NCI-H1105 treated with DMSO at 0.1 percent for 48 hours (cell line): ENCODE measurements around the gene CABLES1.
"Not testable (repeated sequence)": the region's sequence is repeated elsewhere in the genome, so short reads cannot be mapped to it uniquely, and the experiment has no call there.

Experiments
- DNase-seq: peaks from one replicate; lab custom pipeline; 2025; lab: John Stamatoyannopoulos, UW

CABLES1 gene

GRCh38 chr18:23134780-23135549 lies at the start of gene CABLES1:
CABLES1 (plus strand) TSS chr18:23135485; CDS start chr18:23135763, 278 bp downstream.
- peak; percentile 83 for DNase-seq

- DNase-seq = no peak
Measured at GRCh38 chr18:23087352-23087751, 47.9 kb upstream of the CABLES1 start.

GRCh38 chr18:23088310-23088709 lies 47.0 kb upstream of the CABLES1 start:
- no peak for DNase-seq

- not testable (repeated sequence) for DNase-seq
Measured at GRCh38 chr18:23091017-23091993, 44.0 kb upstream of the CABLES1 start.

GRCh38 chr18:23092121-23092520 lies 43.2 kb upstream of the CABLES1 start:
- no peak for DNase-seq

GRCh38 chr18:23093130-23093529 lies 42.2 kb upstream of the CABLES1 start:
- not testable (repeated sequence) for DNase-seq

- DNase-seq = no peak
Measured at GRCh38 chr18:23093772-23094171, 41.5 kb upstream of the CABLES1 start.

GRCh38 chr18:23094411-23095190 lies 40.7 kb upstream of the CABLES1 start:
- DNase-seq = no peak

GRCh38 chr18:23095463-23095862 lies 39.8 kb upstream of the CABLES1 start:
- DNase-seq = no peak

GRCh38 chr18:23097016-23097415 lies 38.3 kb upstream of the CABLES1 start:
- not testable (repeated sequence) for DNase-seq

- DNase-seq = no peak
Measured at GRCh38 chr18:23099621-23100020, 35.7 kb upstream of the CABLES1 start.

- no peak for DNase-seq
Measured at GRCh38 chr18:23101861-23102432, 33.3 kb upstream of the CABLES1 start.

- no peak for DNase-seq
Measured at GRCh38 chr18:23102493-23103261, 32.6 kb upstream of the CABLES1 start.

GRCh38 chr18:23103449-23103848 lies 31.8 kb upstream of the CABLES1 start:
- DNase-seq = no peak

- DNase-seq = no peak
Measured at GRCh38 chr18:23105030-23105429, 30.3 kb upstream of the CABLES1 start.

- DNase-seq = no peak
Measured at GRCh38 chr18:23105581-23106219, 29.6 kb upstream of the CABLES1 start.

GRCh38 chr18:23106575-23106974 lies 28.7 kb upstream of the CABLES1 start:
- DNase-seq = no peak

GRCh38 chr18:23107718-23108117 lies 27.6 kb upstream of the CABLES1 start:
- no peak for DNase-seq

GRCh38 chr18:23108496-23108895 lies 26.8 kb upstream of the CABLES1 start:
- no peak for DNase-seq

- not testable (repeated sequence) for DNase-seq
Measured at GRCh38 chr18:23109163-23109562, 26.1 kb upstream of the CABLES1 start.
